Measurements from ENCODE around the gene SHD. TPM values are rescaled to one million over a fixed set of nuclear protein-coding genes. Genes with fewer than 3 reads are reported as not detected.
"Not testable (repeated sequence)": the region's sequence is repeated elsewhere in the genome, so short reads cannot be mapped to it uniquely, and the experiment has no call there.

Gene SHD
- total RNA-seq, 1 experiment from 2014 or later, result 2.0 TPM

DNA sequence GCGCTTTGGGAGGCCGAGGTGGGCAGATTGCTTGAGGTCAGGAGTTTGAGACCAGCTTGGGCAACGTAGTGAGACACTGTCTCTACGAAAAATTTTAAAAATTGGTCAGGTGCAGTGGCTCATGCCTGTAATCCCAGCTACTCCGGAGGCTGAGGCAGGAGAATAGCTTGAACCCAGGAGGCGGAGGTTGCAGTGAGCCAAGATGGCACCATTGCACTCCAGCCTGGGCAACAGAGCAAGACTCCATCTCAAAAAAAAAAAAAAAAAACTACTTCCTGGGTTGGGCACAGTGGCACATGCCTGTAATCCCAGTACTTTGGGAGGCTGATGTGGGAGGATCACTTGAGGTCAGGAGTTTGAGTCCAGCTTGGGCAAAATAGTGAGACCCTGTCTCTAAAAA lies 47.5 kb upstream of the SHD start:
- H2AFZ ChIP-seq (ENCODE audit: low read depth, low read length, poor library complexity, severe bottlenecking); H3K4me3 ChIP-seq (replicated peaks in 1 of 2; ENCODE audit: low read depth in 1 of 2, low read length in 2 of 2); H4K20me1 ChIP-seq (ENCODE audit: insufficient read depth); ATAC-seq; BruUV-seq (replicated peaks); intact Hi-C loops (cut with micrococcal nuclease); H3K27ac ChIP-seq (ENCODE audit: low read depth, low read length); H3K9me3 ChIP-seq (ENCODE audit: control insufficient read depth in 1 of 2, insufficient read depth in 1 of 2, low read depth in 1 of 2, low read length in 2 of 2); H3K9ac ChIP-seq (ENCODE audit: low read length); H3K9me2 ChIP-seq (ENCODE audit: insufficient read depth); H3K27me3 ChIP-seq (ENCODE audit: insufficient read depth, low read length); POLR2A ChIA-PET; H3K79me2 ChIP-seq (ENCODE audit: insufficient read depth, low read length); DNase-seq (ENCODE audit: low read depth, low spot score); H3K4me2 ChIP-seq (ENCODE audit: low read length); H3K36me3 ChIP-seq (ENCODE audit: control insufficient read depth in 1 of 2, insufficient read depth in 2 of 2, low read length in 2 of 2): not testable (repeated sequence)
- H3K4me1 ChIP-seq (ENCODE audit: control insufficient read depth in 1 of 2, insufficient read depth in 2 of 2, low read length in 2 of 2), result peaks cover 7 to 25% of the 10 kb centered on the region in 2 experiments; a peak in 3 of 4 replicates
- RAD21 ChIA-PET (ENCODE audit: low non-redundant PET in 1 of 2, low total read pairs in 2 of 2, uncharacterized antibody in 2 of 2, unreplicated experiment in 2 of 2), result interaction anchor here in 1 of 2 experiments (0.6 kb wide), 1 partner anchor 92 kb away, joined by 4 read pairs; no protein-coding TSS in a partner anchor
- CTCF ChIA-PET, result interaction anchor here (1.2 to 1.6 kb wide), 3 partner anchors 11 to 25 kb away, joined by 4 to 7 read pairs (median 4); partner anchors contain the start of gene YJU2

DNA sequence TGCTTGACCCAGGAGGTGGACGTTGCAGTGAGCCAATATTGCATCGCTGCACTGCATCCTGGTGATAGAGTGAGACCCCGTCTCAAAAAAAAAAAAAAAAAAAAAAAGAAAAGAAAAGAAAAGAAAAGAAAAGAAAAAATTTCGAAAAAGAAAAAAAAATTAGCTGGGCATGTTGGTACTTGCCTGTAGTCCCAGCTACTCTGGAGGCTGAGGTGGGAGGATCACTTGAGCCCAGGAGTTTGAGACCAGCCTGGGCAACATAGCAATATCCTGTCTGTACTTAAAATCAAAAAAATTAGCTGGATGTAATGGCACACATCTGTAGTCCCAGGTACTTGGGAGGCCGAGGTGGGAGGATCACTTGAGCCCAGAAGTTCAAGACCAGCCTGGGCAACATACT lies 46.9 kb upstream of the SHD start:
- ChIA-PET CTCF (interaction anchor here (0.8 to 1.6 kb wide), 4 partner anchors 10 to 32 kb away, joined by 3 to 7 read pairs (median 4); partner anchors contain the start of gene YJU2), RAD21 (ENCODE audit: low non-redundant PET in 1 of 2, low total read pairs in 2 of 2, uncharacterized antibody in 2 of 2, unreplicated experiment in 2 of 2) (interaction anchor here in 1 of 2 experiments (0.6 kb wide), 1 partner anchor 93 kb away, joined by 4 read pairs; no protein-coding TSS in a partner anchor), POLR2A (interaction anchor here (0.6 to 1.3 kb wide), 2 partner anchors 111 to 310 kb away, joined by 3 read pairs; no protein-coding TSS in a partner anchor)
- intact Hi-C loops (cut with micrococcal nuclease); H4K20me1 ChIP-seq (ENCODE audit: insufficient read depth); BruUV-seq (replicated peaks); H3K9me2 ChIP-seq (ENCODE audit: insufficient read depth); H3K36me3 ChIP-seq (ENCODE audit: control insufficient read depth in 1 of 2, insufficient read depth in 2 of 2, low read length in 2 of 2); H3K9me3 ChIP-seq (ENCODE audit: control insufficient read depth in 1 of 2, insufficient read depth in 1 of 2, low read depth in 1 of 2, low read length in 2 of 2); H3K27me3 ChIP-seq (ENCODE audit: insufficient read depth, low read length); ATAC-seq; DNase-seq (ENCODE audit: low read depth, low spot score); H3K4me3 ChIP-seq (replicated peaks in 1 of 2; ENCODE audit: low read depth in 1 of 2, low read length in 2 of 2); H3K9ac ChIP-seq (ENCODE audit: low read length); H2AFZ ChIP-seq (ENCODE audit: low read depth, low read length, poor library complexity, severe bottlenecking); H3K27ac ChIP-seq (ENCODE audit: low read depth, low read length); H3K79me2 ChIP-seq (ENCODE audit: insufficient read depth, low read length): not testable (repeated sequence)
- Histone ChIP-seq H3K4me2 (ENCODE audit: low read length) (peak overlapping the region; percentile 95), H3K4me1 (ENCODE audit: control insufficient read depth in 1 of 2, insufficient read depth in 2 of 2, low read length in 2 of 2) (peaks cover 7 to 25% of the 10 kb centered on the region in 2 experiments; a peak in 3 of 4 replicates)

Data from HCT116 (cell line).